ENCODE data around the gene BANF2.

Gene BANF2

DNA sequence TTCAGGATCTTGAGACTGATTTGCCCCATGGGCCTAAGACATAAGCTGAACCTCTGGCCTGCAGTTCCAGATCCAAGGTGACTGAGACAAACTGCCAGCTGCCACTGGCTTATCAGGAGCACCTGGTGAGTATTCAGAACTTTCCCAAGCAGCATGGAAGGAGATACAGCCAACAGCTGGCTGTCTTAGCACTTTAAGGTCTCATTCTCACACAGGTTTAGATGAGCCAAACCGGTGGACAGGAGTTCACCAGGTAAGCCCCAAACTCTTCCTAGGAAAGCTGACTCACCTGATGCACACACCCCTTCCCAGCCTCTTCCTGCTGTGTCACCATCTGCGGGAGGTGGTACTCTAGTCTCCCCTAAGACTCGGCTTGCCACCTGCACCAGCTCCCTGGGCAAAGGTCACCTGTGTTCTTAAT is at the start of gene BANF2:
TSS of gene BANF2 (plus strand) at position 36 of the 421 bp plus-strand sequence. CDS start 25,060 bp downstream, outside the sequence.
- H3K27me3 ChIP-seq (ENCODE audit: insufficient read depth, low read length, poor library complexity): peaks cover 15% of the 10 kb centered on the region

DNA sequence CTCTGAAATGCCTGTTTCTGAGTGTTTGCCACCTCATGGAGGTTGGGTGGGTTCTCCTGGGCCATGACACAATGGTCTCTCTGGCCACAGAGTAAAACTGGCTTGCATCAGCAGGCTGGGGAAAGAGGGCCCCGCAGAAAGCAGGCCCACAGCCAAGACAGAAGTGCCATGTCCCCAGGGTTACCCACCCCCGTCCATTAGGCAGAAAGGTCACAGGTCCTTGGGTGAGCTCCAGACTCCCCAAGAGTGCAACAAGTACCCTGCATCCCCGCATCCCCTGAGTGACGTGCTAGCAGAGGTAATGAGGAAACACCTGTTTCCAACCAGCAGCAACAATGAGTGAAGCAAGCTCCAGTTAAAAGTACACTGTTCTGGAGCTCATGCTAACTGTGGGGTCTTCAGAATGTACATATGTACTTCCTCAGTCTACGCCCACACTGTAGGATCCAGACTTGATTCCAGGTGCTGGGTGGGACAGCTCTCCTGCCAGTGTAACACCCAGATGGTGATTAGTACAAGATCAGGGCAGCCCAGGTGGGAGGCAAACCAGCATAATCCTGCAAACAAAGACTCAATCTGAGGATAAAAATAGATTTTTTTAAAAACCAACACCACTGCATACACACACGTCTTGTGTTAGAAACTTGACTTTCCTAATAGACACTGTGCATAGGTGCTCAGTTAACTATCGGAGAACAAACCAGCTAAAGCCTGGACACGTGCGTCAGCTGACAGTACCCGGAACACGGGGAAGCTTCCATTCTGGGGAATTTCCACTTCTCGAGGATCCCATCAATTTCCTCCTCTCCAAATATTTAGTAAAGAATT is 49.3 kb upstream of the BANF2 start:
- Histone ChIP-seq H3K9me3 (ENCODE audit: insufficient read depth, low read length, severe bottlenecking) (no peaks in the 10 kb centered on the region), H3K4me1 (ENCODE audit: insufficient read depth, low read length) (no peaks in the 10 kb centered on the region), H2AFZ (ENCODE audit: low read depth, low read length) (no peak overlapping the region), H3K27ac (ENCODE audit: low read length) (no peak overlapping the region), H3K9ac (ENCODE audit: low read depth, low read length) (no peak overlapping the region), H3K36me3 (ENCODE audit: insufficient read depth, low read length) (peaks cover 28% of the 10 kb centered on the region), H3K27me3 (ENCODE audit: insufficient read depth, low read length, poor library complexity) (no peaks in the 10 kb centered on the region), H3K4me2 (ENCODE audit: insufficient read depth, low read length) (no peak overlapping the region), H3K79me2 (ENCODE audit: insufficient read depth, low read length) (peaks cover 17% of the 10 kb centered on the region), H3K4me3 (ENCODE audit: low read depth in 1 of 2, low read length in 2 of 2) (no peak overlapping the region), H4K20me1 (ENCODE audit: insufficient read depth, low read length) (peaks cover 52% of the 10 kb centered on the region)
- DNase-seq: no peak
- no peak for ATAC-seq (ENCODE audit: insufficient read depth, low read depth)
- no peak for TF ChIP-seq EZH2 (IDR thresholded peaks at IDR 0.05; ENCODE audit: borderline replicate concordance, low read depth, low read length, severe bottlenecking)
- TF ChIP-seq, protein P1, sequence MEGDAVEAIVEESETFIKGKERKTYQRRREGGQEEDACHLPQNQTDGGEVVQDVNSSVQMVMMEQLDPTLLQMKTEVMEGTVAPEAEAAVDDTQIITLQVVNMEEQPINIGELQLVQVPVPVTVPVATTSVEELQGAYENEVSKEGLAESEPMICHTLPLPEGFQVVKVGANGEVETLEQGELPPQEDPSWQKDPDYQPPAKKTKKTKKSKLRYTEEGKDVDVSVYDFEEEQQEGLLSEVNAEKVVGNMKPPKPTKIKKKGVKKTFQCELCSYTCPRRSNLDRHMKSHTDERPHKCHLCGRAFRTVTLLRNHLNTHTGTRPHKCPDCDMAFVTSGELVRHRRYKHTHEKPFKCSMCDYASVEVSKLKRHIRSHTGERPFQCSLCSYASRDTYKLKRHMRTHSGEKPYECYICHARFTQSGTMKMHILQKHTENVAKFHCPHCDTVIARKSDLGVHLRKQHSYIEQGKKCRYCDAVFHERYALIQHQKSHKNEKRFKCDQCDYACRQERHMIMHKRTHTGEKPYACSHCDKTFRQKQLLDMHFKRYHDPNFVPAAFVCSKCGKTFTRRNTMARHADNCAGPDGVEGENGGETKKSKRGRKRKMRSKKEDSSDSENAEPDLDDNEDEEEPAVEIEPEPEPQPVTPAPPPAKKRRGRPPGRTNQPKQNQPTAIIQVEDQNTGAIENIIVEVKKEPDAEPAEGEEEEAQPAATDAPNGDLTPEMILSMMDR (IDR thresholded peaks at IDR 0.05; ENCODE audit: borderline replicate concordance, extremely low read depth, low read length, poor library complexity, severe bottlenecking): no peak

More for the DNA sequence above, at the start of gene BANF2:
- Histone ChIP-seq H3K27ac (ENCODE audit: low read length) (no peak within 1 kb of the TSS), H4K20me1 (ENCODE audit: insufficient read depth, low read length) (no peaks in the 10 kb centered on the region), H3K9me3 (ENCODE audit: insufficient read depth, low read length, severe bottlenecking) (peaks cover 5% of the 10 kb centered on the region), H3K9ac (ENCODE audit: low read depth, low read length) (no peak within 1 kb of the TSS), H3K4me2 (ENCODE audit: insufficient read depth, low read length) (no peak within 1 kb of the TSS), H3K79me2 (ENCODE audit: insufficient read depth, low read length) (no peaks in the 10 kb centered on the region), H3K4me1 (ENCODE audit: insufficient read depth, low read length) (no peaks in the 10 kb centered on the region), H3K36me3 (ENCODE audit: insufficient read depth, low read length) (no peaks in the 10 kb centered on the region), H3K4me3 (ENCODE audit: low read depth in 1 of 2, low read length in 2 of 2) (no peak within 1 kb of the TSS), H2AFZ (ENCODE audit: low read depth, low read length) (no peak within 1 kb of the TSS)
- no peak for ATAC-seq (ENCODE audit: insufficient read depth, low read depth)
- TF ChIP-seq EZH2 (IDR thresholded peaks at IDR 0.05; ENCODE audit: borderline replicate concordance, low read depth, low read length, severe bottlenecking): no peak
- no peak for DNase-seq

DNA sequence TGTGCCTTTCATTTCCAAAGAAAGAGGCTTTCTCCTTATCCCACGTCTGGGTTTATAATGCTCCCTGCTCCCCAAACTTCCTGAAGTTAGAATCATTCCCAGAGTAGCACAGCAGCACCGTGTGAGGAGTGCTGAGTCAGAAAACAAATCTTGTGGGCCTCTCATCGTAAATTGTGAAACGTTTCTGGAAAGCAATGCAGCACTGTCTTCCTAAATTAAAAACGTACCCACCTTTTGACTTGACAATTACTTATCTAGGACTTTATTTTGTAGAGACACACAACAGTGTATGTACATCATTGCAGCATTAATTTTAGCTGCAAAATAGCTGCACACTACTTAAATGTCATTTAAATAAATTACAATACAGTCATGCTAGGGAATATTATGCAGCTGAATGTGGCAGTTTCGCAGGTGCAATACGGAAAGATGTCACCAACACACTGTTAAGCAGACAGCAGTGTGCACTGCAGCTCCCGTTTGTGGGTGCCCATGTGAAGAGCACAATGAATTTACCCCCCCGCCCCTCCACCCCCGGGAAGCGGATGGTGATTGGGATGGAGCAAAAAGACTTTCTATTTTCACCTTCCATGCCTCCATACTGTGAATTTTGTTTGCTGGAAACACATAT is 48.5 kb upstream of the BANF2 start:
- H3K27ac ChIP-seq (ENCODE audit: low read length): no peak overlapping the region
- no peak overlapping the region for H3K9ac ChIP-seq (ENCODE audit: low read depth, low read length)

DNA sequence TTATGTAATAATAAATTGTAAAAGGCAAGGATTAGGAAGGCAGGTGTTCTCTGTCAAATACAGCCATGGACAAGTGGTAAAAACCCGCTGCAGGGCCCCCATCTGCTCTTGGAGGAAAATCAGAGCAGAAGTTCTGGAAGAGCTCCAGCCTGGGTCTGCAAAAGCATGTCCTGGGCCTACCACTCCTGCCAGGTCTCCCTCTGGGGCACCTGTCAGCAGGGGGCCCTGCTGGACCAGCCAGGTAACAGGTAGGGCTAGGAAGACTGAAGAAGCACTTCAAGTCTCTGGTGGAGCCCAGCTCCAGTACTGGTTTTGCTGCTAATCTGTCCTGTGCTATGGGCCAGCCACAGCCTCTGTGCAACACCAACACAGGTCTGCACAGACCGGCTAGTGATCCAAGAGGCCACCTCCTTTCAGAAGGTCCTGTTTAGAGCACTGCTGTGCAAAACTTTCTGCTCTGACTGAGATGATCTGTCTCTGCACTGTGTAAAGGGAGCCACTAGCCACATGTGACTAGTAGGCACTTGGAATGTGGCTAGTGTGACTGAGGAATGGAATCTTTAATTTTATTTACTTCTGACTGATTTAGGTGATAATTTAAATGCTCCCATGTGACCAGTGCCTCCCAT is 47.9 kb upstream of the BANF2 start:
- no peaks in the 10 kb centered on the region for H3K9me3 ChIP-seq (ENCODE audit: insufficient read depth, low read length, severe bottlenecking)
- no peaks in the 10 kb centered on the region for H3K27me3 ChIP-seq (ENCODE audit: insufficient read depth, low read length, poor library complexity)
- ATAC-seq (ENCODE audit: insufficient read depth, low read depth) (no peak), DNase-seq (no peak)
- H3K4me2 ChIP-seq (ENCODE audit: insufficient read depth, low read length): no peak overlapping the region
- H3K36me3 ChIP-seq (ENCODE audit: insufficient read depth, low read length): peaks cover 37% of the 10 kb centered on the region
- no peak overlapping the region for H3K4me3 ChIP-seq (ENCODE audit: low read depth in 1 of 2, low read length in 2 of 2)
- no peak overlapping the region for H2AFZ ChIP-seq (ENCODE audit: low read depth, low read length)
- no peaks in the 10 kb centered on the region for H3K4me1 ChIP-seq (ENCODE audit: insufficient read depth, low read length)
- no peak overlapping the region for H3K9ac ChIP-seq (ENCODE audit: low read depth, low read length)
- TF ChIP-seq, protein P1 (IDR thresholded peaks at IDR 0.05; ENCODE audit: borderline replicate concordance, extremely low read depth, low read length, poor library complexity, severe bottlenecking): no peak
- TF ChIP-seq EZH2 (IDR thresholded peaks at IDR 0.05; ENCODE audit: borderline replicate concordance, low read depth, low read length, severe bottlenecking): no peak
- H3K79me2 ChIP-seq (ENCODE audit: insufficient read depth, low read length): peaks cover 9% of the 10 kb centered on the region; the same call in 1 of the 2 replicates
- H3K27ac ChIP-seq (ENCODE audit: low read length): no peak overlapping the region
- H4K20me1 ChIP-seq (ENCODE audit: insufficient read depth, low read length): peaks cover 40% of the 10 kb centered on the region

More for the DNA sequence above, 48.5 kb upstream of the BANF2 start:
- DNase-seq: no peak
- Histone ChIP-seq H3K4me3 (ENCODE audit: low read depth in 1 of 2, low read length in 2 of 2) (no peak overlapping the region), H3K36me3 (ENCODE audit: insufficient read depth, low read length) (peaks cover 33% of the 10 kb centered on the region), H3K4me2 (ENCODE audit: insufficient read depth, low read length) (no peak overlapping the region), H3K4me1 (ENCODE audit: insufficient read depth, low read length) (no peaks in the 10 kb centered on the region), H4K20me1 (ENCODE audit: insufficient read depth, low read length) (peaks cover 44% of the 10 kb centered on the region), H3K27me3 (ENCODE audit: insufficient read depth, low read length, poor library complexity) (no peaks in the 10 kb centered on the region), H3K79me2 (ENCODE audit: insufficient read depth, low read length) (peaks cover 10% of the 10 kb centered on the region), H2AFZ (ENCODE audit: low read depth, low read length) (no peak overlapping the region), H3K9me3 (ENCODE audit: insufficient read depth, low read length, severe bottlenecking) (no peaks in the 10 kb centered on the region)
- no peak for ATAC-seq (ENCODE audit: insufficient read depth, low read depth)
- TF ChIP-seq EZH2 (IDR thresholded peaks at IDR 0.05; ENCODE audit: borderline replicate concordance, low read depth, low read length, severe bottlenecking): no peak
